ENCODE data around the gene PSMB2. TPM values are rescaled to one million over a fixed set of nuclear protein-coding genes. Genes with fewer than 3 reads are reported as not detected.

The PSMB2 gene
- polyA plus RNA-seq, 1 donor from 2014 or later, result 48.2 TPM

DNA sequence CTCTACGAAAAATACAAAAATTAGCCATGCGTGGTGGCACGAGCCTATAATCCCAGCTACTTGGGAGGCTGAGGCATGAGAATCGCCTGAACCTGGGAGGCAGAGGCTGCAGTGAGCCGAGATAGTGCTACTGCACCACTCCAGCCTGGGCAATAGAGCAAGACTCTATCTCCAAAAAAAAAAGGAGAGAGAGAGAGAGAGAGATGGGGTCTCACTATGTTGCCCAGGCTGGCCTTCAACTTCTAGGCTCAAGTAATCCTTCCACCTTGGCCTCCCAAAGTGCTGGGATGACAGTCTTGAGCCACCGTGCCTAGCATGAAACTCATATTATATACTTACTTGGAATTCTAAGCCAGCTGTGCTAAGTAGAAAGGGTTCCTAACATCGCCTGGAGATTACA, 29.7 kb downstream of the PSMB2 start:
- Histone ChIP-seq H4K20me1 (ENCODE audit: insufficient read depth) (no peaks in the 10 kb centered on the region), H3K79me2 (replicated peaks; ENCODE audit: insufficient read depth, low read length) (no peaks in the 10 kb centered on the region)
- TF ChIP-seq TAF1 (IDR thresholded peaks at IDR 0.05; ENCODE audit: low read depth) (no peak), MXI1 (conservative IDR thresholded peaks at IDR 0.05; ENCODE audit: poor library complexity, severe bottlenecking) (no peak), RAD21 (conservative IDR thresholded peaks at IDR 0.05) (no peak), POLR2AphosphoS5 (IDR thresholded peaks at IDR 0.05) (no peak), SMC3 (conservative IDR thresholded peaks at IDR 0.05; ENCODE audit: poor library complexity) (no peak)
- TF ChIP-seq, protein P1, sequence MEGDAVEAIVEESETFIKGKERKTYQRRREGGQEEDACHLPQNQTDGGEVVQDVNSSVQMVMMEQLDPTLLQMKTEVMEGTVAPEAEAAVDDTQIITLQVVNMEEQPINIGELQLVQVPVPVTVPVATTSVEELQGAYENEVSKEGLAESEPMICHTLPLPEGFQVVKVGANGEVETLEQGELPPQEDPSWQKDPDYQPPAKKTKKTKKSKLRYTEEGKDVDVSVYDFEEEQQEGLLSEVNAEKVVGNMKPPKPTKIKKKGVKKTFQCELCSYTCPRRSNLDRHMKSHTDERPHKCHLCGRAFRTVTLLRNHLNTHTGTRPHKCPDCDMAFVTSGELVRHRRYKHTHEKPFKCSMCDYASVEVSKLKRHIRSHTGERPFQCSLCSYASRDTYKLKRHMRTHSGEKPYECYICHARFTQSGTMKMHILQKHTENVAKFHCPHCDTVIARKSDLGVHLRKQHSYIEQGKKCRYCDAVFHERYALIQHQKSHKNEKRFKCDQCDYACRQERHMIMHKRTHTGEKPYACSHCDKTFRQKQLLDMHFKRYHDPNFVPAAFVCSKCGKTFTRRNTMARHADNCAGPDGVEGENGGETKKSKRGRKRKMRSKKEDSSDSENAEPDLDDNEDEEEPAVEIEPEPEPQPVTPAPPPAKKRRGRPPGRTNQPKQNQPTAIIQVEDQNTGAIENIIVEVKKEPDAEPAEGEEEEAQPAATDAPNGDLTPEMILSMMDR (IDR thresholded peaks at IDR 0.05; ENCODE audit: poor library complexity, severe bottlenecking), result no peak

DNA sequence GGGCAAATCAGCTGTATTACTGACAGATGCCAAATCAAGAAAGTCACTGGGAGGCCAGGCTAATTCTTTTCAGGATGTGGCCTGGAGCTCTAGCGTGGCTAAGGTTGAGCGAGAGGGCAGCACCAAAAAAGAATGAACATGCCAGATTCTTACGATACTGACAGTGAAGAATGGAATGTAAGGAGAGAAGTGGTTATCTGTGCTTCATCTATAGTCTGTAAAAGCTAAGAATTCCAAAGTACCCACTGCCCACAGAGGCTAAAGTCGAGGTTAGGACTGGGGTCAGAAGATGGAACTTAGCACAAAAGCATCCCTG, 35.5 kb downstream of the PSMB2 start:
- Histone ChIP-seq H3K9ac (ENCODE audit: low read length) (no peak overlapping the region), H3K9me3 (ENCODE audit: low read length) (no peaks in the 10 kb centered on the region), H3K36me3 (ENCODE audit: insufficient read depth, low read length) (peaks cover 5% of the 10 kb centered on the region), H3K27ac (ENCODE audit: low read length) (no peak overlapping the region), H3K79me2 (replicated peaks; ENCODE audit: insufficient read depth, low read length) (peaks cover 5% of the 10 kb centered on the region), H3F3A (ENCODE audit: insufficient read depth, low read length, poor library complexity, severe bottlenecking) (no peaks in the 10 kb centered on the region), H2AFZ (ENCODE audit: low read depth, low read length) (no peak overlapping the region), H3K4me2 (ENCODE audit: low read length) (no peak overlapping the region), H3K4me3 (ENCODE audit: low read length) (no peak overlapping the region), H3K9me2 (ENCODE audit: insufficient read depth, low read length) (no peaks in the 10 kb centered on the region), H3K27me3 (ENCODE audit: insufficient read depth, low read depth, low read length) (no peaks in the 10 kb centered on the region), H4K20me1 (ENCODE audit: insufficient read depth) (no peaks in the 10 kb centered on the region)
- no peak for TF ChIP-seq TAF1 (IDR thresholded peaks at IDR 0.05; ENCODE audit: low read depth)
- no peak for TF ChIP-seq MXI1 (conservative IDR thresholded peaks at IDR 0.05; ENCODE audit: poor library complexity, severe bottlenecking)
- TF ChIP-seq, protein P1 (IDR thresholded peaks at IDR 0.05; ENCODE audit: poor library complexity, severe bottlenecking), result no peak
- TF ChIP-seq EP300 (conservative IDR thresholded peaks at IDR 0.05; ENCODE audit: poor library complexity, severe bottlenecking), result no peak
- TF ChIP-seq RAD21 (conservative IDR thresholded peaks at IDR 0.05), result no peak
- TF ChIP-seq, protein P2, sequence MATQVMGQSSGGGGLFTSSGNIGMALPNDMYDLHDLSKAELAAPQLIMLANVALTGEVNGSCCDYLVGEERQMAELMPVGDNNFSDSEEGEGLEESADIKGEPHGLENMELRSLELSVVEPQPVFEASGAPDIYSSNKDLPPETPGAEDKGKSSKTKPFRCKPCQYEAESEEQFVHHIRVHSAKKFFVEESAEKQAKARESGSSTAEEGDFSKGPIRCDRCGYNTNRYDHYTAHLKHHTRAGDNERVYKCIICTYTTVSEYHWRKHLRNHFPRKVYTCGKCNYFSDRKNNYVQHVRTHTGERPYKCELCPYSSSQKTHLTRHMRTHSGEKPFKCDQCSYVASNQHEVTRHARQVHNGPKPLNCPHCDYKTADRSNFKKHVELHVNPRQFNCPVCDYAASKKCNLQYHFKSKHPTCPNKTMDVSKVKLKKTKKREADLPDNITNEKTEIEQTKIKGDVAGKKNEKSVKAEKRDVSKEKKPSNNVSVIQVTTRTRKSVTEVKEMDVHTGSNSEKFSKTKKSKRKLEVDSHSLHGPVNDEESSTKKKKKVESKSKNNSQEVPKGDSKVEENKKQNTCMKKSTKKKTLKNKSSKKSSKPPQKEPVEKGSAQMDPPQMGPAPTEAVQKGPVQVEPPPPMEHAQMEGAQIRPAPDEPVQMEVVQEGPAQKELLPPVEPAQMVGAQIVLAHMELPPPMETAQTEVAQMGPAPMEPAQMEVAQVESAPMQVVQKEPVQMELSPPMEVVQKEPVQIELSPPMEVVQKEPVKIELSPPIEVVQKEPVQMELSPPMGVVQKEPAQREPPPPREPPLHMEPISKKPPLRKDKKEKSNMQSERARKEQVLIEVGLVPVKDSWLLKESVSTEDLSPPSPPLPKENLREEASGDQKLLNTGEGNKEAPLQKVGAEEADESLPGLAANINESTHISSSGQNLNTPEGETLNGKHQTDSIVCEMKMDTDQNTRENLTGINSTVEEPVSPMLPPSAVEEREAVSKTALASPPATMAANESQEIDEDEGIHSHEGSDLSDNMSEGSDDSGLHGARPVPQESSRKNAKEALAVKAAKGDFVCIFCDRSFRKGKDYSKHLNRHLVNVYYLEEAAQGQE (IDR thresholded peaks at IDR 0.05; ENCODE audit: borderline replicate concordance), result no peak
- no peak for TF ChIP-seq POLR2AphosphoS5 (IDR thresholded peaks at IDR 0.05)
- TF ChIP-seq SMC3 (conservative IDR thresholded peaks at IDR 0.05; ENCODE audit: poor library complexity), result no peak
- TF ChIP-seq EZH2 (IDR thresholded peaks at IDR 0.05; ENCODE audit: borderline replicate concordance, insufficient read depth, low read length, poor library complexity, severe bottlenecking), result no peak

More for the DNA sequence above, 29.7 kb downstream of the PSMB2 start:
- Histone ChIP-seq H3K27me3 (ENCODE audit: insufficient read depth, low read depth, low read length) (no peaks in the 10 kb centered on the region), H3K9me3 (ENCODE audit: low read length) (no peaks in the 10 kb centered on the region), H3K4me2 (ENCODE audit: low read length) (no peak overlapping the region), H3F3A (ENCODE audit: insufficient read depth, low read length, poor library complexity, severe bottlenecking) (no peaks in the 10 kb centered on the region), H3K4me3 (ENCODE audit: low read length) (no peak overlapping the region), H3K9ac (ENCODE audit: low read length) (no peak overlapping the region), H3K27ac (ENCODE audit: low read length) (no peak overlapping the region), H3K36me3 (ENCODE audit: insufficient read depth, low read length) (peaks cover 5% of the 10 kb centered on the region), H2AFZ (ENCODE audit: low read depth, low read length) (no peak overlapping the region), H3K9me2 (ENCODE audit: insufficient read depth, low read length) (no peaks in the 10 kb centered on the region)

All from neural cell (in vitro differentiated cells).